Neural cell (in vitro differentiated cells): Measurements from ENCODE around the gene SETBP1. TPM values are rescaled to one million over a fixed set of nuclear protein-coding genes. Genes with fewer than 3 reads are reported as not detected.

ENCODE experiments used
- H2AFZ ChIP-seq: fragments of 200-600, 300-800 bp; sonication (generic), shearing (Covaris generic); 2 replicates; pipeline ENCODE4 v1.6.0; 2014; ENCODE audit warnings: low read depth, mild to moderate bottlenecking, antibody characterized with exemption, low read length, moderate library complexity
- H3F3A ChIP-seq: fragments of 200-600 bp; shearing (Covaris generic); 2 replicates; pipeline ENCODE4 v1.6.1; 2016; ENCODE audit warnings: mild to moderate bottlenecking, moderate library complexity, mixed read lengths, antibody characterized with exemption, low read length; ENCODE audit not compliant: insufficient read depth, poor library complexity, severe bottlenecking
- H3K27ac ChIP-seq: fragments of 200-600, 300-800 bp; sonication (generic), shearing (Covaris generic); 2 replicates; pipeline ENCODE4 v1.5.1; 2014; ENCODE audit warnings: mild to moderate bottlenecking, low read length, moderate library complexity
- H3K27me3 ChIP-seq: fragments of 300-800, 200-600 bp; sonication (generic), shearing (Covaris generic); 2 replicates; pipeline ENCODE4 v1.6.0; 2014; ENCODE audit warnings: mild to moderate bottlenecking, low read depth, low read length, moderate library complexity; ENCODE audit not compliant: insufficient read depth
- H3K36me3 ChIP-seq: fragments of 300-800, 200-600 bp; sonication (generic), shearing (Covaris generic); 2 replicates; pipeline ENCODE4 v1.5.1; 2014; ENCODE audit warnings: mild to moderate bottlenecking, antibody characterized with exemption, low read length, moderate library complexity; ENCODE audit not compliant: insufficient read depth
- H3K4me2 ChIP-seq: fragments of 300-800, 200-600 bp; sonication (generic), shearing (Covaris generic); 2 replicates; pipeline ENCODE4 v1.6.0; 2014; ENCODE audit warnings: mild to moderate bottlenecking, low read length
- H3K4me3 ChIP-seq: fragments of 300-800, 200-600 bp; sonication (generic), shearing (Covaris generic); 2 replicates; pipeline ENCODE4 v1.5.1; 2014; ENCODE audit warnings: mild to moderate bottlenecking, low read length, moderate library complexity
- H3K79me2 ChIP-seq: fragments of 200-600 bp; shearing (Covaris generic); replicated peaks from 2 replicates; pipeline ENCODE4 v1.6.0; 2014; ENCODE audit warnings: mild to moderate bottlenecking, low read length, moderate library complexity; ENCODE audit not compliant: insufficient read depth
- H3K9ac ChIP-seq: fragments of 300-800, 200-600 bp; sonication (generic), shearing (Covaris generic); 2 replicates; pipeline ENCODE4 v1.6.1; 2016; ENCODE audit warnings: mild to moderate bottlenecking, low read length, mixed read lengths
- H3K9me2 ChIP-seq: fragments of 200-600 bp; shearing (Covaris generic); 2 replicates; pipeline ENCODE4 v1.6.1; 2016; ENCODE audit warnings: mild to moderate bottlenecking, low read length, mixed read lengths; ENCODE audit not compliant: insufficient read depth
- H3K9me3 ChIP-seq: fragments of 200-600, 300-800 bp; sonication (generic), shearing (Covaris generic); 2 replicates; pipeline ENCODE4 v1.6.1; 2016; ENCODE audit warnings: mild to moderate bottlenecking, mixed run types, low read length, moderate library complexity, mixed read lengths
- H4K20me1 ChIP-seq: fragments of 200-600 bp; shearing (Covaris generic); 2 replicates; pipeline ENCODE4 v1.6.1; 2016; ENCODE audit warnings: mild to moderate bottlenecking, mixed run types; ENCODE audit not compliant: insufficient read depth
- EP300 ChIP-seq: fragments of 450-650 bp; conservative IDR thresholded peaks from 2 replicates; pipeline ENCODE4 v1.6.1; 2014; ENCODE audit warnings: antibody characterized with exemption, mild to moderate bottlenecking, moderate library complexity; ENCODE audit not compliant: poor library complexity, severe bottlenecking
- EZH2 ChIP-seq: fragments of 200-600, 300-800 bp; shearing (Covaris generic), sonication (generic); IDR thresholded peaks from 2 replicates; pipeline ENCODE4 v1.6.1; 2014; ENCODE audit warnings: antibody characterized with exemption, low read length, borderline replicate concordance, mild to moderate bottlenecking; ENCODE audit not compliant: insufficient read depth, poor library complexity, severe bottlenecking
- MXI1 ChIP-seq: fragments of 450-650 bp; conservative IDR thresholded peaks from 2 replicates; pipeline ENCODE4 v1.6.1; 2014; ENCODE audit warnings: antibody characterized with exemption, mild to moderate bottlenecking; ENCODE audit not compliant: poor library complexity, severe bottlenecking
- POLR2AphosphoS5 ChIP-seq: IDR thresholded peaks from 2 replicates; pipeline ENCODE4 v1.6.1; 2012
- RAD21 ChIP-seq: fragments of 450-650 bp; conservative IDR thresholded peaks from 2 replicates; pipeline ENCODE4 v1.6.1; 2014; ENCODE audit warnings: antibody characterized with exemption, mild to moderate bottlenecking, moderate library complexity
- SMC3 ChIP-seq: fragments of 450-650 bp; conservative IDR thresholded peaks from 2 replicates; pipeline ENCODE4 v1.6.1; 2014; ENCODE audit warnings: antibody characterized with exemption, mild to moderate bottlenecking, moderate library complexity; ENCODE audit not compliant: poor library complexity
- TAF1 ChIP-seq: IDR thresholded peaks from 2 replicates; pipeline ENCODE4 v1.6.1; 2012; ENCODE audit warnings: low read depth
- polyA plus RNA-seq: library from polyadenylated mRNA; depleted of rRNA; stranded (reverse); fragments of >200 nt; gene quantifications from 2 replicates; pipeline ENCODE4 v1.2.3, GENCODE V29; 2014
- TF ChIP-seq, protein P1 (sequence below): fragments of 450-650 bp; IDR thresholded peaks from 2 replicates; pipeline ENCODE4 v1.5.1; 2014; ENCODE audit warnings: antibody characterized with exemption, mild to moderate bottlenecking, moderate library complexity; ENCODE audit not compliant: poor library complexity, severe bottlenecking
- TF ChIP-seq, protein P2 (sequence below): IDR thresholded peaks from 2 replicates; pipeline ENCODE4 v1.6.1; 2012; ENCODE audit warnings: borderline replicate concordance

SETBP1 gene
- polyA plus RNA-seq, 1 donor from 2014 or later: 13.7 TPM

DNA sequence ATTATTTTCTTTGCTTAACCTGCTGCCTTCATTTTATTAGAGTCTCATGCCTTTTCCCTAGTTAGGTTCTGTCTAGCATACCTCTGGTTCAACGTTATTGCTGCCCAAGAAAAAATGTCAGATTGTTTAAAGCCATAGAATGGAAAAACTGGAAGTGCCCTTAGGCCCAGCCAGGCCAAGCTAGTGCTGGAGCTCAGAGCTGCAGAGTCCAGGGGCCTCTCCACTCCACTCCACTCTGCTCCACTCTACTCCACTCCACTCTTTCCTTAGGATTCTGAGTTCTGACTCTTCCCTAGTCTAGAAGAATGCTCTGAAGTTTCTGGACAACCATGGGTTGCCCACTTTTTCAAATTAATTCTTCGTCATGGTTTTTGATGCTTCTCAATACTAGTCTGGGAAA, 155.6 kb downstream of the SETBP1 start:
- Histone ChIP-seq H3K9me3 (no peaks in the 10 kb centered on the region), H4K20me1 (no peaks in the 10 kb centered on the region), H3K36me3 (no peaks in the 10 kb centered on the region), H3K27ac (no peak overlapping the region), H3K9me2 (no peaks in the 10 kb centered on the region), H3K4me3 (no peak overlapping the region), H3K4me2 (no peak overlapping the region), H3K79me2 (peaks cover 80% of the 10 kb centered on the region), H2AFZ (no peak overlapping the region), H3F3A (no peaks in the 10 kb centered on the region), H3K27me3 (no peaks in the 10 kb centered on the region), H3K9ac (no peak overlapping the region)
- no peak for TF ChIP-seq RAD21
- no peak for TF ChIP-seq EZH2
- TF ChIP-seq TAF1: no peak
- TF ChIP-seq, protein P1, sequence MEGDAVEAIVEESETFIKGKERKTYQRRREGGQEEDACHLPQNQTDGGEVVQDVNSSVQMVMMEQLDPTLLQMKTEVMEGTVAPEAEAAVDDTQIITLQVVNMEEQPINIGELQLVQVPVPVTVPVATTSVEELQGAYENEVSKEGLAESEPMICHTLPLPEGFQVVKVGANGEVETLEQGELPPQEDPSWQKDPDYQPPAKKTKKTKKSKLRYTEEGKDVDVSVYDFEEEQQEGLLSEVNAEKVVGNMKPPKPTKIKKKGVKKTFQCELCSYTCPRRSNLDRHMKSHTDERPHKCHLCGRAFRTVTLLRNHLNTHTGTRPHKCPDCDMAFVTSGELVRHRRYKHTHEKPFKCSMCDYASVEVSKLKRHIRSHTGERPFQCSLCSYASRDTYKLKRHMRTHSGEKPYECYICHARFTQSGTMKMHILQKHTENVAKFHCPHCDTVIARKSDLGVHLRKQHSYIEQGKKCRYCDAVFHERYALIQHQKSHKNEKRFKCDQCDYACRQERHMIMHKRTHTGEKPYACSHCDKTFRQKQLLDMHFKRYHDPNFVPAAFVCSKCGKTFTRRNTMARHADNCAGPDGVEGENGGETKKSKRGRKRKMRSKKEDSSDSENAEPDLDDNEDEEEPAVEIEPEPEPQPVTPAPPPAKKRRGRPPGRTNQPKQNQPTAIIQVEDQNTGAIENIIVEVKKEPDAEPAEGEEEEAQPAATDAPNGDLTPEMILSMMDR: no peak
- TF ChIP-seq SMC3: no peak
- no peak for TF ChIP-seq MXI1
- no peak for TF ChIP-seq EP300
- TF ChIP-seq, protein P2, sequence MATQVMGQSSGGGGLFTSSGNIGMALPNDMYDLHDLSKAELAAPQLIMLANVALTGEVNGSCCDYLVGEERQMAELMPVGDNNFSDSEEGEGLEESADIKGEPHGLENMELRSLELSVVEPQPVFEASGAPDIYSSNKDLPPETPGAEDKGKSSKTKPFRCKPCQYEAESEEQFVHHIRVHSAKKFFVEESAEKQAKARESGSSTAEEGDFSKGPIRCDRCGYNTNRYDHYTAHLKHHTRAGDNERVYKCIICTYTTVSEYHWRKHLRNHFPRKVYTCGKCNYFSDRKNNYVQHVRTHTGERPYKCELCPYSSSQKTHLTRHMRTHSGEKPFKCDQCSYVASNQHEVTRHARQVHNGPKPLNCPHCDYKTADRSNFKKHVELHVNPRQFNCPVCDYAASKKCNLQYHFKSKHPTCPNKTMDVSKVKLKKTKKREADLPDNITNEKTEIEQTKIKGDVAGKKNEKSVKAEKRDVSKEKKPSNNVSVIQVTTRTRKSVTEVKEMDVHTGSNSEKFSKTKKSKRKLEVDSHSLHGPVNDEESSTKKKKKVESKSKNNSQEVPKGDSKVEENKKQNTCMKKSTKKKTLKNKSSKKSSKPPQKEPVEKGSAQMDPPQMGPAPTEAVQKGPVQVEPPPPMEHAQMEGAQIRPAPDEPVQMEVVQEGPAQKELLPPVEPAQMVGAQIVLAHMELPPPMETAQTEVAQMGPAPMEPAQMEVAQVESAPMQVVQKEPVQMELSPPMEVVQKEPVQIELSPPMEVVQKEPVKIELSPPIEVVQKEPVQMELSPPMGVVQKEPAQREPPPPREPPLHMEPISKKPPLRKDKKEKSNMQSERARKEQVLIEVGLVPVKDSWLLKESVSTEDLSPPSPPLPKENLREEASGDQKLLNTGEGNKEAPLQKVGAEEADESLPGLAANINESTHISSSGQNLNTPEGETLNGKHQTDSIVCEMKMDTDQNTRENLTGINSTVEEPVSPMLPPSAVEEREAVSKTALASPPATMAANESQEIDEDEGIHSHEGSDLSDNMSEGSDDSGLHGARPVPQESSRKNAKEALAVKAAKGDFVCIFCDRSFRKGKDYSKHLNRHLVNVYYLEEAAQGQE: no peak
- TF ChIP-seq POLR2AphosphoS5: no peak

DNA sequence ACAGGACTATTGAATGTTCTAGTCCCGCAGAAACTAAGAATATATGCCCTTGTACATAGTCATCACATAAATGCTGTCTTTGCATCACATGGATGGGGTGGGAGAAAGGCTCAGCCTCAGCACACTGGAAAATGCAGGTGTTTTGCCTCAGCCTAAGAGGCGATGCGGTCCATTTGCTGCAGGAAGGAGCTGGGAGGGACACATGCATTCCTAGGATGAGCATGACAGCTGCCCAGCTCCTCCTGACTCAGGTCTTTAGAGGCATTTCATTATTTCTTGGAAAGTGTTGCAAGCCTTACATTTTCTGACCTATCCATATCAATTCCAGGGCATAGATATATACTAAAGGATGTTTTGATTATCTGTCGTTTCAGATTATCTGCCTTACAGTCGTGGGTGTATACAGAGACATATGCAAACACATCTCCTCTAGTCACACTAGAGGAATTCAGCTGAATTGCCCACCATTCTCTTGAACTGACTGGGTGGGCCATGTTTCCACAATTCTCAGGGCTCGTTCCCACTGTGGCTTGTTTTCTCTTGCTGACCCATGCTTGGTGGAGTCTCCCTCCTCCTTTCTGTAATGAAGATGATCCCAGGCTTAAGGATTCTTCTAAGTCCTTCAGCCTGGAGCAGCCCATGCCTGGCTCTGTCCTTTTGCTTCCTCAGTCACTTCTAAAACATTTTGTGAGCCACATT, 156.9 kb downstream of the SETBP1 start:
- Histone ChIP-seq H3K36me3 (no peaks in the 10 kb centered on the region), H3K4me2 (no peak overlapping the region), H3K4me3 (no peak overlapping the region), H3K27ac (no peak overlapping the region), H3K27me3 (no peaks in the 10 kb centered on the region), H3K79me2 (peaks cover 67% of the 10 kb centered on the region), H3K9ac (no peak overlapping the region), H4K20me1 (no peaks in the 10 kb centered on the region), H3K9me2 (no peaks in the 10 kb centered on the region), H3K9me3 (no peaks in the 10 kb centered on the region), H3F3A (no peaks in the 10 kb centered on the region), H2AFZ (no peak overlapping the region)
- TF ChIP-seq, protein P1: no peak
- TF ChIP-seq, protein P2: no peak
- TF ChIP-seq RAD21: no peak
- no peak for TF ChIP-seq SMC3
